BJ (cell line): Measurements from ENCODE around the gene ATP13A2. TPM values are rescaled to one million over a fixed set of nuclear protein-coding genes. Genes with fewer than 3 reads are reported as not detected.

Experiments
- CTCF ChIA-PET: fragments of 350-600 bp; formaldehyde crosslinking; extraction: SDS; loops from one replicate; lab custom pipeline; 2021; ENCODE audit warnings: antibody characterized with exemption, inconsistent platforms; lab: Yijun Ruan, JAX
- POLR2A ChIA-PET: fragments of 300-600 bp; sonication (Branson Sonifier 250); formaldehyde crosslinking; extraction: SDS; loops from one replicate; lab custom pipeline; 2021; ENCODE audit warnings: antibody characterized with exemption; lab: Charles Lee
- DNase-seq: peaks from one replicate; pipeline ENCODE4 v3.0.0-alpha.2; 2011; ENCODE audit warnings: low read depth
- H3K27me3 ChIP-seq: 2 replicates; pipeline ENCODE4 v1.6.0; 2011; ENCODE audit warnings: low read length; ENCODE audit not compliant: control insufficient read depth, insufficient read depth
- H3K36me3 ChIP-seq: 2 replicates; pipeline ENCODE4 v1.5.1; 2011; ENCODE audit warnings: low read length; ENCODE audit not compliant: control insufficient read depth, insufficient read depth
- H3K4me3 ChIP-seq: 2 replicates; pipeline ENCODE4 v1.5.1; 2011; ENCODE audit warnings: low read depth, mild to moderate bottlenecking, control low read depth, low read length
- polyA plus RNA-seq: library from polyadenylated mRNA; depleted of rRNA; stranded (reverse); fragments of >200 nt; gene quantifications from 2 replicates; pipeline ENCODE4 v1.2.3, GENCODE V29; 2011
- TF ChIP-seq, protein P1 (sequence below): IDR thresholded peaks from 2 replicates; pipeline ENCODE4 v1.5.1; 2011; ENCODE audit warnings: low read depth, mild to moderate bottlenecking, control low read depth, inconsistent platforms, low read length, moderate library complexity; ENCODE audit not compliant: insufficient read depth

Gene ATP13A2
- polyA plus RNA-seq, 1 experiment = 25.5 TPM

DNA sequence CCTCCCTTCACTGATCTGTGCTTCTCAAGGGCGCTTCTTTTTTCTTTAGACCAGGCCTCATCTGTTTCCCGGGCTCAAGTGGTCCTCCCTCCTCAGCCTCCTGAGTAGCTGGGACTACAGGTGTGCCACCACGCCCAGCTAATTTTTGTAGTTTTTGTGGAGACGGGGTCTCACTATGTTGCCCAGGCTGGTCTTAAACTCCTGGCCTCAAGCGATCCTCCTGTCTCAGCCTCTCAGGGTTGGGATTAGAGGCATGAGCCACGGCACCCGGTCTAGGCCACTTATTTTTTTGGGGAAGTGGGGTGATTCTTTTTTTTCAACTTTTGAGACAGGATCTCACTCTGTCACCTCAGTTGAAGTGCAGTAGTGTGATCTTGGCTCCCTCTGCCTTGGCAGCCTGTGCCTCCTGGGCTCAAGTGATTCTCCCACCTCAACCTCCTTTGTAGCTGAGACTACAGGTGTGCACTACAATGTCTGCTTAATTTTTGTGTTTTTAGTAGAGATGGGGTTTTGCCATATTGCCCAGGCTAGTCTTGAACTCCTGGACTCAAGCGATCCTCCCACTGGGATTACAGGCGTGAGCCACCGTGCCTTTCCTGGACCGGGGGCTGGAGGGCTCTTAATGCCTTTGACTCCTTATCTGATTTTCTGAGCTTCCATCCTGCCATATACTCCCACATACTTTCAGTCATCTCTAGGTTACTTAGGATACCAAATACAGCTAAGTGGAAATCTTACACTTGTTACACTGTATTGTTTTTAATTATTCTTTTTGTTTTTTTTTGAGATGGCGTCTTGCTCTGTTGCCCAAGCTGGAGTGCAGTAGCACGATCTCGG, 50.2 kb downstream of the ATP13A2 start:
- peak overlapping the region; percentile 25 for H3K4me3 ChIP-seq
- H3K27me3 ChIP-seq = no peaks in the 10 kb centered on the region
- DNase-seq = no peak
- ChIA-PET CTCF (interaction anchor here (0.7 to 4.1 kb wide), 20 partner anchors 10 to 172 kb away, joined by 3 to 55 read pairs (median 6); no protein-coding TSS in a partner anchor), POLR2A (no interaction called here)
- H3K36me3 ChIP-seq = peaks cover 4% of the 10 kb centered on the region
- TF ChIP-seq, protein P1, sequence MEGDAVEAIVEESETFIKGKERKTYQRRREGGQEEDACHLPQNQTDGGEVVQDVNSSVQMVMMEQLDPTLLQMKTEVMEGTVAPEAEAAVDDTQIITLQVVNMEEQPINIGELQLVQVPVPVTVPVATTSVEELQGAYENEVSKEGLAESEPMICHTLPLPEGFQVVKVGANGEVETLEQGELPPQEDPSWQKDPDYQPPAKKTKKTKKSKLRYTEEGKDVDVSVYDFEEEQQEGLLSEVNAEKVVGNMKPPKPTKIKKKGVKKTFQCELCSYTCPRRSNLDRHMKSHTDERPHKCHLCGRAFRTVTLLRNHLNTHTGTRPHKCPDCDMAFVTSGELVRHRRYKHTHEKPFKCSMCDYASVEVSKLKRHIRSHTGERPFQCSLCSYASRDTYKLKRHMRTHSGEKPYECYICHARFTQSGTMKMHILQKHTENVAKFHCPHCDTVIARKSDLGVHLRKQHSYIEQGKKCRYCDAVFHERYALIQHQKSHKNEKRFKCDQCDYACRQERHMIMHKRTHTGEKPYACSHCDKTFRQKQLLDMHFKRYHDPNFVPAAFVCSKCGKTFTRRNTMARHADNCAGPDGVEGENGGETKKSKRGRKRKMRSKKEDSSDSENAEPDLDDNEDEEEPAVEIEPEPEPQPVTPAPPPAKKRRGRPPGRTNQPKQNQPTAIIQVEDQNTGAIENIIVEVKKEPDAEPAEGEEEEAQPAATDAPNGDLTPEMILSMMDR = no peak

DNA sequence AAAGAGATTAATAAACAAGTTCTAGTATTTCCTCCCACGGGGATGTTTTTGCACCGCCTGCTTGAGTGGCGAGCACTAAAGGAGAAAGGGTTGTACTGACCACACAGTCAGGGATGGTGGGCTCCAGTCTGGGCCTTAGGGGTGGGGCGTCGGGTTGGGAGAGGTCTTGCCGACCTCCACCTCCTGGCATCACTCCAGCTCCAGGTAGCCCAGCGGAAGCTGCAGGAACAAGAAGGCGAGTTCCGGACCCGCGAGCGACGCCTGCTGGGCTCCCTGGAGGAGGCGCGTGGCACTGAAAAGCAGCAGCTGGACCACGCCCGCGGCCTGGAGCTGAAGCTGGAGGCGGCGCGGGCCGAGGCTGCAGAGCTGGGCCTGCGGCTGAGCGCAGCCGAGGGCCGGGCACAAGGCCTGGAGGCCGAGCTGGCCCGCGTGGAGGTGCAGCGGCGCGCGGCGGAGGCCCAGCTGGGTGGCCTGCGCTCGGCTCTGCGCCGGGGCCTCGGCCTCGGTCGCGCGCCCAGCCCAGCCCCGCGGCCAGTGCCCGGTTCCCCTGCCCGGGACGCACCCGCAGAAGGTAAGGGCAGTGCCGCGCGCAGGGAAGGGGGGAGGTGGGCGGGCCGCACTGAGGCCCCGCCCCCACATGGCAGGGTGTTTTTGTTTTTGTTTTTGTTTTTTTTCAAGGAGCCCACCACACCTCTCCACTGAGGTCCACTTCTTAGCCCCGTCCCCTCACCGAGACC, 51.0 kb downstream of the ATP13A2 start:
- CTCF ChIA-PET = interaction anchor here (0.7 to 4.1 kb wide), 23 partner anchors 11 to 173 kb away, joined by 3 to 55 read pairs (median 5); no protein-coding TSS in a partner anchor
- Histone ChIP-seq H3K27me3 (no peaks in the 10 kb centered on the region), H3K36me3 (peaks cover 3% of the 10 kb centered on the region; the same call in 1 of the 2 replicates), H3K4me3 (peak overlapping the region; percentile 25)
- TF ChIP-seq, protein P1 = peak; percentile 85
- no peak for DNase-seq
- POLR2A ChIA-PET = no interaction called here

DNA sequence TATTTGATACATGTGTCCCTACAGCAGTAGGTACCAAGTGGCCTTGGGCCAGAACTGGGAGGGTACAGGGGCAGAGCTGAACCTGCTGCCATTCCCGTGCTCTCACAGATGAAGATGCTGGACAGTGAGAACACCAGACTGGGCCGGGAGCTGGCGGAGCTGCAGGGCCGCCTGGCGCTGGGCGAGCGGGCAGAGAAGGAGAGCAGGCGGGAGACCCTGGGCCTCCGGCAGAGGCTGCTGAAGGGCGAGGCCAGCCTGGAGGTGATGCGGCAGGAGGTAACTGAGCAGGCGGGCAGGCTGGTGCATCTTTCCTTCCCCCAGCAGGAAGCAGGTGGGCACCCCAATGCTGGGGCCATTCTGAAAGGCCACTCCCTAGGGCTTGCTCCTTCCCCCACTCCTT, 53.3 kb downstream of the ATP13A2 start:
- Histone ChIP-seq H3K36me3 (peaks cover 4% of the 10 kb centered on the region), H3K27me3 (no peaks in the 10 kb centered on the region), H3K4me3 (no peak overlapping the region)
- ChIA-PET POLR2A (no interaction called here), CTCF (no interaction called here)
- no peak for DNase-seq
- TF ChIP-seq, protein P1 = no peak

DNA sequence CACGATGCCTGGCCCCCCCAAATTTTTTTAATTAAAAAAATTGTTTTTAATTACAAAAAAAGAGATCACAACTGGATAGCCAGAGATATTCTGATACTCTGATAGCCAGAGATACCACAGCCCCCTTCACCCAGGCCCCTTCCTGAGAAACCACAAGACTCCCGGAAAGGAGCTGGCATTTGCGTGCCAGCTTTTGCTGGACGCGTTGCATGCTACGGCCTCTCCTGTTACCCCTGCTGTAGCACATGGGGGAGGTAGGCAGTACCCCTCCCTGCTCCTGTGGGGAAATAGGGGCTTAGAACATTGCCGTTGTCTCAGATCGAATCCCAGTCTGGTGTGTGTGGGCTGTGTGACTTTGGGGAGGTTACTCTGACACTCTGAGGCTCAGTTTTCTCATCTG, 54.0 kb downstream of the ATP13A2 start:
- Histone ChIP-seq H3K4me3 (no peak overlapping the region), H3K27me3 (no peaks in the 10 kb centered on the region), H3K36me3 (peaks cover 4% of the 10 kb centered on the region)
- POLR2A ChIA-PET = no interaction called here
- no peak for DNase-seq
- CTCF ChIA-PET = no interaction called here
- TF ChIP-seq, protein P1 = no peak

DNA sequence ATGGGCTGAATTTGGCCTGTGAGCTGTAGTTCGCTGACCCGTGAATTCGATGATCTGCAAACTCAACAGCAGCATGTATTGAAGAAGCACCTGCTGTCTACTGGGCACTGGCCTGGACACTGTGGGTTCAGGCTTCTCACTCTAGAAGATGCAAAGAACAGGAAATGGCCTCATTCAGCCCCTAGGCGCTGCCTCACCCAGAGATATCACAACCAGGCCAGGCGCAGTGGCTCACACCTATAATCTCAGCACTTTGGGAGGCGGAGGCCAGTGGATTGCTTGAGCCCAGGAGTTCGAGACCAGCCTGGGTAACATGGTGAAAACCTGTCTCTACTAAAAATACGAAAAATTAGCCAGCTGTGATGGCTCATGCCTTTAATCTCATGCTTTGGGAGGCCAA, 55.0 kb downstream of the ATP13A2 start:
- peaks cover 4% of the 10 kb centered on the region for H3K36me3 ChIP-seq
- POLR2A ChIA-PET = no interaction called here
- DNase-seq = no peak
- no peaks in the 10 kb centered on the region for H3K27me3 ChIP-seq
- TF ChIP-seq, protein P1 = no peak
- CTCF ChIA-PET = interaction anchor here (0.6 to 2.6 kb wide), 3 partner anchors 32 to 90 kb away, joined by 3 to 22 read pairs (median 3); no protein-coding TSS in a partner anchor
- H3K4me3 ChIP-seq = no peak overlapping the region
